SK-N-SH (cell line): Measurements from ENCODE around the gene ZBTB7B. TPM values are rescaled to one million over a fixed set of nuclear protein-coding genes. Genes with fewer than 3 reads are reported as not detected.
A peak's percentile ranks its signal among the peaks of the same experiment; 100 is the strongest.

Experiments
- CTCF ChIA-PET: fragments of 300-600, 350-600 bp; formaldehyde crosslinking; extraction: SDS; loops from one replicate; lab custom pipeline; 2021; lab: Yijun Ruan, JAX
- POLR2A ChIA-PET: fragments of 350-600 bp; sonication (Branson Sonifier 250); formaldehyde crosslinking; extraction: SDS; loops from one replicate; lab custom pipeline; 2020; ENCODE audit warnings: antibody characterized with exemption, inconsistent platforms; lab: Yijun Ruan, JAX
- DNase-seq: peaks from one replicate; pipeline ENCODE4 v3.0.0; 2012
- H2AFZ ChIP-seq: fragments of 200-600 bp; sonication (generic); 2 replicates; pipeline ENCODE4 v1.8.1; 2016; ENCODE audit warnings: antibody characterized with exemption, mild to moderate bottlenecking, low read depth
- H3F3A ChIP-seq: fragments of 200-600 bp; sonication (generic); replicated peaks from 2 replicates; pipeline ENCODE3; 2016; ENCODE audit warnings: antibody characterized with exemption, mild to moderate bottlenecking; ENCODE audit not compliant: insufficient read depth
- H3K27ac ChIP-seq, 2 experiments: fragments of 200-500 bp in 1 of 2; fragments of 200-600 bp in 1 of 2; sonication (Bioruptor generic) in 1 of 2; sonication (generic), shearing (Covaris generic) in 1 of 2; 2 replicates each; pipeline versions ENCODE4 v1.5.1 to v1.6.1; 2014 to 2016; ENCODE audit warnings: low read depth in 2 of 2, inconsistent platforms in 1 of 2, low read length in 1 of 2, mild to moderate bottlenecking in 1 of 2, mixed read lengths in 1 of 2
- H3K27me3 ChIP-seq: fragments of 200-600 bp; sonication (generic), shearing (Covaris generic); 2 replicates; pipeline ENCODE4 v1.6.1; 2016; ENCODE audit warnings: mixed run types; ENCODE audit not compliant: insufficient read depth
- H3K36me3 ChIP-seq, 2 experiments: fragments of 200-500 bp in 1 of 2; fragments of 200-600 bp in 1 of 2; sonication (Bioruptor generic) in 1 of 2; sonication (generic) in 1 of 2; replicated peaks in 1 of 2; 2 replicates each; pipeline versions ENCODE3 to v1.5.1; 2014 to 2016; ENCODE audit warnings: low read length in 1 of 2, mild to moderate bottlenecking in 1 of 2; ENCODE audit not compliant: insufficient read depth in 2 of 2, control insufficient read depth in 1 of 2
- H3K4me1 ChIP-seq, 2 experiments: fragments of 200-500 bp in 1 of 2; fragments of 200-600 bp in 1 of 2; sonication (Bioruptor generic) in 1 of 2; sonication (generic), shearing (Covaris generic) in 1 of 2; 2 replicates each; pipeline versions ENCODE4 v1.5.1 to v1.6.1; 2014 to 2016; ENCODE audit warnings: low read depth in 1 of 2, low read length in 1 of 2, mixed run types in 1 of 2; ENCODE audit not compliant: insufficient read depth in 2 of 2, control insufficient read depth in 1 of 2
- H3K4me2 ChIP-seq: fragments of 200-600 bp; sonication (generic), shearing (Covaris generic); 2 replicates; pipeline ENCODE4 v1.6.1; 2017; ENCODE audit warnings: mixed run types
- H3K4me3 ChIP-seq, 2 experiments: fragments of 200-500 bp in 1 of 2; fragments of 200-600 bp in 1 of 2; sonication (Bioruptor generic) in 1 of 2; sonication (generic), shearing (Covaris generic) in 1 of 2; 2 replicates each; pipeline versions ENCODE4 v1.5.1 to v1.8.1; 2014 to 2016; ENCODE audit warnings: low read depth in 2 of 2, inconsistent platforms in 1 of 2, low read length in 1 of 2, mild to moderate bottlenecking in 1 of 2, mixed read lengths in 1 of 2, moderate library complexity in 1 of 2
- H3K79me2 ChIP-seq: fragments of 200-600 bp; sonication (generic); 2 replicates; pipeline ENCODE4 v1.8.1; 2017; ENCODE audit warnings: mild to moderate bottlenecking; ENCODE audit not compliant: insufficient read depth
- H3K9ac ChIP-seq: fragments of 200-600 bp; sonication (generic); 2 replicates; pipeline ENCODE4 v1.6.1; 2017; ENCODE audit warnings: mixed run types
- H3K9me2 ChIP-seq: fragments of 200-600 bp; sonication (generic); 2 replicates; pipeline ENCODE4 v1.6.1; 2017; ENCODE audit warnings: mixed run types
- H3K9me3 ChIP-seq: fragments of 200-600 bp; sonication (generic); 2 replicates; pipeline ENCODE4 v1.6.1; 2017; ENCODE audit warnings: mixed run types, mild to moderate bottlenecking, moderate library complexity
- H4K20me1 ChIP-seq: fragments of 200-600 bp; sonication (generic); 2 replicates; pipeline ENCODE4 v1.6.1; 2017; ENCODE audit warnings: mild to moderate bottlenecking, mixed run types; ENCODE audit not compliant: insufficient read depth
- CHD2 ChIP-seq: fragments of 150-350 bp; IDR thresholded peaks from 2 replicates; pipeline ENCODE4 v1.6.1; 2018; ENCODE audit warnings: low read length; ENCODE audit not compliant: partially characterized antibody
- CTCF ChIP-seq: fragments of 200-600 bp; sonication (generic); IDR thresholded peaks from 2 replicates; pipeline ENCODE4 v1.6.1; 2017; ENCODE audit warnings: antibody characterized with exemption, mild to moderate bottlenecking, moderate library complexity
- ELF1 ChIP-seq: IDR thresholded peaks from 2 replicates; pipeline ENCODE4 v1.4.0; 2012
- EP300 ChIP-seq, 2 experiments: IDR thresholded peaks; 2 replicates each; pipeline versions ENCODE4 v1.4.0 to v1.6.1; 2012; ENCODE audit warnings: borderline replicate concordance in 1 of 2, low read depth in 1 of 2, low read length in 1 of 2
- EZH2phosphoT487 ChIP-seq: fragments of 200-600 bp; sonication (generic); IDR thresholded peaks from 2 replicates; pipeline ENCODE4 v1.6.1; 2017; ENCODE audit warnings: low read depth, mixed run types, mild to moderate bottlenecking, antibody characterized with exemption, moderate library complexity, borderline replicate concordance
- FOSL2 ChIP-seq: IDR thresholded peaks from 2 replicates; pipeline ENCODE4 v1.4.0; 2012; ENCODE audit warnings: low read depth, mild to moderate bottlenecking, moderate library complexity, borderline replicate concordance
- FOXJ3 ChIP-seq: sonication (generic); formaldehyde crosslinking; IDR thresholded peaks from 2 replicates; pipeline ENCODE4 v1.5.1; 2020; ENCODE audit warnings: mild to moderate bottlenecking, missing genetic modification reagents
- FOXM1 ChIP-seq: IDR thresholded peaks from 2 replicates; pipeline ENCODE4 v1.4.0; 2012; ENCODE audit warnings: low read depth, mild to moderate bottlenecking
- GABPA ChIP-seq: IDR thresholded peaks from 2 replicates; pipeline ENCODE4 v1.4.0; 2012; ENCODE audit warnings: low read depth, mild to moderate bottlenecking
- GATA2 ChIP-seq: sonication (generic); formaldehyde crosslinking; IDR thresholded peaks from 2 replicates; pipeline ENCODE4 v1.5.0; 2020; ENCODE audit warnings: mild to moderate bottlenecking, missing genetic modification reagents
- JUND ChIP-seq: IDR thresholded peaks from 2 replicates; pipeline ENCODE4 v1.4.0; 2012
- MAX ChIP-seq: IDR thresholded peaks from 2 replicates; pipeline ENCODE4 v1.4.0; 2012; ENCODE audit warnings: low read depth
- MEF2A ChIP-seq: IDR thresholded peaks from 2 replicates; pipeline ENCODE4 v1.4.0; 2012; ENCODE audit warnings: low read depth, borderline replicate concordance
- NFIC ChIP-seq: IDR thresholded peaks from 2 replicates; pipeline ENCODE4 v1.4.0; 2012; ENCODE audit warnings: borderline replicate concordance
- NRF1 ChIP-seq: IDR thresholded peaks from 2 replicates; pipeline ENCODE4 v1.6.1; 2012; ENCODE audit warnings: low read depth, mild to moderate bottlenecking, low read length
- POLR2AphosphoS5 ChIP-seq: IDR thresholded peaks from 2 replicates; pipeline ENCODE4 v1.6.1; 2012; ENCODE audit warnings: low read depth, low read length
- RAD21 ChIP-seq: IDR thresholded peaks from 2 replicates; pipeline ENCODE4 v1.6.1; 2012; ENCODE audit warnings: mild to moderate bottlenecking, low read length
- RFX5 ChIP-seq: IDR thresholded peaks from 2 replicates; pipeline ENCODE4 v1.6.1; 2012; ENCODE audit warnings: mild to moderate bottlenecking, improper control_type of control experiment, low read length
- RXRA ChIP-seq: IDR thresholded peaks from 2 replicates; pipeline ENCODE4 v1.4.0; 2012; ENCODE audit warnings: low read depth, mild to moderate bottlenecking, borderline replicate concordance
- SIN3A ChIP-seq: IDR thresholded peaks from 2 replicates; pipeline ENCODE4 v1.6.1; 2012; ENCODE audit warnings: low read depth, mild to moderate bottlenecking, low read length, moderate library complexity, borderline replicate concordance
- SMC3 ChIP-seq: IDR thresholded peaks from 2 replicates; pipeline ENCODE4 v1.6.1; 2012; ENCODE audit warnings: low read depth, low read length, improper control_type of control experiment
- TAF1 ChIP-seq: IDR thresholded peaks from 2 replicates; pipeline ENCODE4 v1.6.1; 2012; ENCODE audit warnings: low read depth, mild to moderate bottlenecking, low read length, moderate library complexity, borderline replicate concordance
- USF1 ChIP-seq: IDR thresholded peaks from 2 replicates; pipeline ENCODE4 v1.4.0; 2012; ENCODE audit warnings: low read depth, borderline replicate concordance
- YY1 ChIP-seq: IDR thresholded peaks from 2 replicates; pipeline ENCODE4 v1.4.0; 2012; ENCODE audit warnings: low read depth, mild to moderate bottlenecking
- WGBS: methylation state at CpG from one replicate; pipeline ENCODE4 v1.1.6; 2017; ENCODE audit warnings: low lambda C conversion rate; 5-methylcytosine and 5-hydroxymethylcytosine counted together
- polyA plus RNA-seq, 3 experiments: library from polyadenylated mRNA; depleted of rRNA; stranded (reverse); fragments of >200 nt; gene quantifications; 2 replicates each; pipeline ENCODE4 v1.2.3, GENCODE V29; 2012
- TF ChIP-seq, protein P1 (sequence below): IDR thresholded peaks from 2 replicates; pipeline ENCODE4 v1.6.1; 2012; ENCODE audit warnings: mild to moderate bottlenecking, low read depth, low read length, moderate library complexity
- TF ChIP-seq, protein P2 (sequence below): fragments of 150-350 bp; IDR thresholded peaks from 2 replicates; pipeline ENCODE4 v1.6.1; 2017; ENCODE audit warnings: antibody characterized with exemption, low read length, low read depth, borderline replicate concordance

The ZBTB7B gene
- polyA plus RNA-seq, 1 of the 3 experiments (the other 2 are of a cell fraction) = 15.7 TPM

DNA sequence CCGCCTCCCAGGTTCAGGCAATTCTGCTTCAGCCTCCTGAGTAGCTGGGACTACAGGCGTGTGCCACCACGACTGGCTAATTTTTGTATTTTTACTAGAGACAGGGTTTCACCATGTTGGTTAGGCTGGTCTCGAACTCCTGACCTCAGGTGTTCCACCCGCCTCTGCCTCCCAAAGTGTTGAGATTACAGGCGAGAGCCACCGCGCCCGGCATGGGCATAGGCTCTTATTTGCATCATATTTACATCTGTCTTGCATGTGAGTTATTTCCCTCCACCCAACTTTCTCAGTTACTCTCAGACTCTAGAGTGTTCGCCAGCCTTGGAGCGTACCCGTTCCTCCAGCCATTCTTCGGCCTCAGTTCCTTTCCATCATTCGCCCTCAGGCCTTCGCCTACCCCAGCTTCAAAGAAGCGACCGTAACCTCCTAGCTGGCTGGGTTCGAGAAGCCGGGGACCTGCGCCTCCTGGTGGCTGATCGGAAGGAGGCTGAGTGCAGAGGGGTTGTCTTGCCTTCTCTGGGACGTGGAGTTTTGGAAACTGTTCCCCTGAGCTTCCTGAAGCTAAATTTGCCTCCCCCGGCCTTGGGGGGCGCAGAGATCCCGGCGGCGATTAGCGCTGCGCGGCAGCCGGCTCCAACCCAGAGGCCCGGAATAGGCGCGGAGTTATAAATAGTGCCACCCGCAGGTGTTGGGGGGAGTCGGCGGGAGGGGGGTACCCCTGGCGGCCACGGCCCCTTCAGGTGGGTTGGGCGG, 3.6 kb upstream of the ZBTB7B start:
- DNase-seq = peak; percentile 78
- H3K9me3 ChIP-seq = no peaks in the 10 kb centered on the region
- H3K27me3 ChIP-seq = no peaks in the 10 kb centered on the region
- peaks cover 17% of the 10 kb centered on the region for H3K79me2 ChIP-seq
- H3K9me2 ChIP-seq = no peaks in the 10 kb centered on the region
- peak overlapping the region; percentile 2; the same call in 1 of the 2 replicates for H3K9ac ChIP-seq
- POLR2A ChIA-PET = interaction anchor here (0.7 to 3.0 kb wide), 6 partner anchors 11 to 45 kb away, joined by 3 to 18 read pairs (median 5); partner anchors contain the start of genes FLAD1, PBXIP1, PYGO2 and SHC1
- H3K36me3 ChIP-seq = no peaks in the 10 kb centered on the region
- 34% methylated on average over 24 of the region's 40 CpGs for WGBS
- H3K4me1 ChIP-seq = peaks cover 13 to 19% of the 10 kb centered on the region in 2 experiments
- no peaks in the 10 kb centered on the region for H4K20me1 ChIP-seq
- H2AFZ ChIP-seq = peak overlapping the region; percentile 54; the same call in 1 of the 2 replicates
- CTCF ChIA-PET = interaction anchor here (0.6 to 14.0 kb wide), 33 partner anchors 9 to 518 kb away, joined by 3 to 640 read pairs (median 6); partner anchors contain the start of genes ADAM15, CKS1B, CLK2 and EFNA3
- H3K4me2 ChIP-seq = peak overlapping the region; percentile 96
- H3K4me3 ChIP-seq = peak overlapping the region; percentile 48 to 57; a peak in 3 of 4 replicates
- H3F3A ChIP-seq = peaks cover 27% of the 10 kb centered on the region
- H3K27ac ChIP-seq = peak overlapping the region; percentile 7 to 94; a peak in 3 of 4 replicates
- TF ChIP-seq TAF1 (no peak), USF1 (no peak), NRF1 (no peak), RAD21 (peak; percentile 70), RFX5 (no peak), MAX (peak; percentile 20; the same call in 1 of the 2 replicates), CTCF (peak; percentile 97), NFIC (no peak), JUND (no peak), POLR2AphosphoS5 (no peak), GATA2 (peak; percentile 12; the same call in 1 of the 2 replicates), SMC3 (peak; percentile 82), FOSL2 (no peak), SIN3A (peak; percentile 50; the same call in 1 of the 2 replicates), RXRA (no peak), FOXJ3 (CRISPR knock-in tag) (0 out of 2 replicates have a peak, but pooled peaks have one; percentile 14), ELF1 (no peak), EZH2phosphoT487 (no peak), YY1 (no peak), MEF2A (no peak), EP300 (IDR thresholded peaks at IDR 0.05; ENCODE audit: borderline replicate concordance in 1 of 2, low read depth in 1 of 2, low read length in 1 of 2) (no peak), CHD2 (no peak), GABPA (no peak), FOXM1 (no peak)
- TF ChIP-seq, protein P1, sequence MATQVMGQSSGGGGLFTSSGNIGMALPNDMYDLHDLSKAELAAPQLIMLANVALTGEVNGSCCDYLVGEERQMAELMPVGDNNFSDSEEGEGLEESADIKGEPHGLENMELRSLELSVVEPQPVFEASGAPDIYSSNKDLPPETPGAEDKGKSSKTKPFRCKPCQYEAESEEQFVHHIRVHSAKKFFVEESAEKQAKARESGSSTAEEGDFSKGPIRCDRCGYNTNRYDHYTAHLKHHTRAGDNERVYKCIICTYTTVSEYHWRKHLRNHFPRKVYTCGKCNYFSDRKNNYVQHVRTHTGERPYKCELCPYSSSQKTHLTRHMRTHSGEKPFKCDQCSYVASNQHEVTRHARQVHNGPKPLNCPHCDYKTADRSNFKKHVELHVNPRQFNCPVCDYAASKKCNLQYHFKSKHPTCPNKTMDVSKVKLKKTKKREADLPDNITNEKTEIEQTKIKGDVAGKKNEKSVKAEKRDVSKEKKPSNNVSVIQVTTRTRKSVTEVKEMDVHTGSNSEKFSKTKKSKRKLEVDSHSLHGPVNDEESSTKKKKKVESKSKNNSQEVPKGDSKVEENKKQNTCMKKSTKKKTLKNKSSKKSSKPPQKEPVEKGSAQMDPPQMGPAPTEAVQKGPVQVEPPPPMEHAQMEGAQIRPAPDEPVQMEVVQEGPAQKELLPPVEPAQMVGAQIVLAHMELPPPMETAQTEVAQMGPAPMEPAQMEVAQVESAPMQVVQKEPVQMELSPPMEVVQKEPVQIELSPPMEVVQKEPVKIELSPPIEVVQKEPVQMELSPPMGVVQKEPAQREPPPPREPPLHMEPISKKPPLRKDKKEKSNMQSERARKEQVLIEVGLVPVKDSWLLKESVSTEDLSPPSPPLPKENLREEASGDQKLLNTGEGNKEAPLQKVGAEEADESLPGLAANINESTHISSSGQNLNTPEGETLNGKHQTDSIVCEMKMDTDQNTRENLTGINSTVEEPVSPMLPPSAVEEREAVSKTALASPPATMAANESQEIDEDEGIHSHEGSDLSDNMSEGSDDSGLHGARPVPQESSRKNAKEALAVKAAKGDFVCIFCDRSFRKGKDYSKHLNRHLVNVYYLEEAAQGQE = no peak
- TF ChIP-seq, protein P2, sequence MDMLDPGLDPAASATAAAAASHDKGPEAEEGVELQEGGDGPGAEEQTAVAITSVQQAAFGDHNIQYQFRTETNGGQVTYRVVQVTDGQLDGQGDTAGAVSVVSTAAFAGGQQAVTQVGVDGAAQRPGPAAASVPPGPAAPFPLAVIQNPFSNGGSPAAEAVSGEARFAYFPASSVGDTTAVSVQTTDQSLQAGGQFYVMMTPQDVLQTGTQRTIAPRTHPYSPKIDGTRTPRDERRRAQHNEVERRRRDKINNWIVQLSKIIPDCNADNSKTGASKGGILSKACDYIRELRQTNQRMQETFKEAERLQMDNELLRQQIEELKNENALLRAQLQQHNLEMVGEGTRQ = no peak
